H1 (cell line): Measurements from ENCODE around the gene MBD5. TPM values are rescaled to one million over a fixed set of nuclear protein-coding genes. Genes with fewer than 3 reads are reported as not detected.
A peak's percentile ranks its signal among the peaks of the same experiment; 100 is the strongest.

Experiments
- CTCF ChIA-PET: fragments of 300-600 bp; sonication (Branson Sonifier 250); formaldehyde crosslinking; loops from one replicate; lab custom pipeline; 2021; ENCODE audit not compliant: partially characterized antibody; lab: Charles Lee
- POLR2A ChIA-PET: fragments of 300-600 bp; sonication (Branson Sonifier 250); formaldehyde crosslinking; loops from one replicate; lab custom pipeline; 2021; ENCODE audit warnings: inconsistent platforms; ENCODE audit not compliant: partially characterized antibody; lab: Charles Lee
- DNase-seq, 2 experiments: peaks; one replicate each; pipeline versions ENCODE4 v3.0.0 to v3.0.0-alpha.2; 2010 to 2022; ENCODE audit warnings: low spot score in 2 of 2, low read depth in 1 of 2, mixed read lengths in 1 of 2
- FAIRE-seq: peaks from 2 replicates; lab custom pipeline; 2011; peaks lifted over from hg19 to GRCh38; lab: Jason Lieb, UNC
- H2AFZ ChIP-seq: 2 replicates; pipeline ENCODE4 v1.8.1; 2012; ENCODE audit warnings: low read length, inconsistent platforms
- H2AK5ac ChIP-seq: 2 replicates; pipeline ENCODE4 v1.6.1; 2013; ENCODE audit warnings: low read depth, low read length
- H2BK120ac ChIP-seq: replicated peaks from 2 replicates; pipeline ENCODE3; 2013; ENCODE audit warnings: low read depth, low read length, inconsistent platforms
- H2BK12ac ChIP-seq: 2 replicates; pipeline ENCODE4 v1.6.1; 2013; ENCODE audit warnings: low read depth, low read length
- H2BK15ac ChIP-seq: 2 replicates; pipeline ENCODE4 v1.6.1; 2013; ENCODE audit warnings: low read length
- H2BK20ac ChIP-seq: 2 replicates; pipeline ENCODE4 v1.6.1; 2013; ENCODE audit warnings: low read length
- H2BK5ac ChIP-seq: 2 replicates; pipeline ENCODE4 v1.6.1; 2013; ENCODE audit warnings: low read depth, low read length
- H3K14ac ChIP-seq: 2 replicates; pipeline ENCODE4 v1.6.1; 2013; ENCODE audit warnings: inconsistent platforms; ENCODE audit not compliant: insufficient read length
- H3K18ac ChIP-seq: 2 replicates; pipeline ENCODE4 v1.6.1; 2013; ENCODE audit warnings: low read length; ENCODE audit errors: extremely low read depth
- H3K23ac ChIP-seq: 2 replicates; pipeline ENCODE4 v1.6.1; 2013; ENCODE audit warnings: inconsistent platforms; ENCODE audit not compliant: insufficient read length
- H3K23me2 ChIP-seq: 2 replicates; pipeline ENCODE4 v1.6.1; 2013; ENCODE audit warnings: low read depth, low read length
- H3K27ac ChIP-seq: 2 replicates; pipeline ENCODE4 v1.6.1; 2011; ENCODE audit warnings: low read depth, low read length, inconsistent platforms
- H3K27me3 ChIP-seq, 4 experiments: replicated peaks in 1 of 4; 1 replicate in 1 of 4; 2 replicates in 3 of 4; pipeline versions ENCODE4 v1.6.1 to v1.8.1; 2011 to 2013; ENCODE audit warnings: low read length in 3 of 4, mild to moderate bottlenecking in 3 of 4, inconsistent platforms in 2 of 4, mixed read lengths in 2 of 4, moderate library complexity in 1 of 4; ENCODE audit not compliant: control insufficient read depth in 3 of 4, insufficient read depth in 3 of 4; ENCODE audit errors: extremely low read depth in 1 of 4
- H3K36me3 ChIP-seq, 4 experiments: 2 replicates each; pipeline versions ENCODE4 v1.6.1 to v1.8.1; 2011 to 2013; ENCODE audit warnings: mild to moderate bottlenecking in 4 of 4, low read length in 3 of 4, moderate library complexity in 2 of 4, control low read depth in 1 of 4, inconsistent platforms in 1 of 4; ENCODE audit not compliant: insufficient read depth in 4 of 4, control insufficient read depth in 2 of 4
- H3K4ac ChIP-seq: replicated peaks from 2 replicates; pipeline ENCODE3; 2013; ENCODE audit warnings: low read length, low read depth, mixed read lengths, inconsistent platforms; ENCODE audit not compliant: insufficient read length
- H3K4me1 ChIP-seq, 4 experiments: replicated peaks in 1 of 4; 1 replicate in 1 of 4; 2 replicates in 3 of 4; pipeline versions ENCODE4 v1.6.1 to v1.8.1; 2011 to 2013; ENCODE audit warnings: low read length in 3 of 4, inconsistent platforms in 2 of 4, mixed read lengths in 1 of 4; ENCODE audit not compliant: insufficient read depth in 4 of 4, control insufficient read depth in 3 of 4
- H3K4me2 ChIP-seq, 2 experiments: 2 replicates each; pipeline versions ENCODE4 v1.6.1 to v1.8.1; 2011 to 2013; ENCODE audit warnings: low read depth in 2 of 2, low read length in 2 of 2, control low read depth in 1 of 2, inconsistent platforms in 1 of 2, mild to moderate bottlenecking in 1 of 2; ENCODE audit not compliant: insufficient read depth in 1 of 2
- H3K4me3 ChIP-seq, 4 experiments: fragments of 200-600, 300-600 bp in 1 of 4; sonication (generic), shearing (Covaris generic), sonication (Bioruptor Twin) in 1 of 4; 2 replicates each; pipeline versions ENCODE4 v1.5.1 to v1.8.1; 2011 to 2016; ENCODE audit warnings: low read length in 4 of 4, low read depth in 3 of 4, control low read depth in 2 of 4, inconsistent platforms in 2 of 4, mild to moderate bottlenecking in 2 of 4, mixed read lengths in 1 of 4, moderate library complexity in 1 of 4; ENCODE audit not compliant: insufficient read depth in 2 of 4; ENCODE audit errors: extremely low read depth in 1 of 4
- H3K56ac ChIP-seq: replicated peaks from 2 replicates; pipeline ENCODE3; 2013; ENCODE audit warnings: low read depth, mild to moderate bottlenecking, mixed read lengths, low read length, inconsistent platforms; ENCODE audit not compliant: insufficient read length
- H3K79me1 ChIP-seq: 2 replicates; pipeline ENCODE4 v1.6.1; 2013; ENCODE audit warnings: low read depth, low read length, control low read depth
- H3K79me2 ChIP-seq, 2 experiments: 2 replicates each; pipeline versions ENCODE4 v1.6.1 to v1.8.1; 2012 to 2013; ENCODE audit warnings: low read length in 2 of 2, mild to moderate bottlenecking in 2 of 2, inconsistent platforms in 1 of 2; ENCODE audit not compliant: insufficient read depth in 2 of 2, control insufficient read depth in 1 of 2
- H3K9ac ChIP-seq, 4 experiments: replicated peaks in 1 of 4; 1 replicate in 1 of 4; 2 replicates in 3 of 4; pipeline versions ENCODE4 v1.6.1 to v1.8.1; 2011 to 2013; ENCODE audit warnings: low read depth in 3 of 4, low read length in 3 of 4, control low read depth in 2 of 4, mild to moderate bottlenecking in 2 of 4, moderate library complexity in 2 of 4, inconsistent platforms in 1 of 4; ENCODE audit errors: extremely low read depth in 1 of 4
- H3K9me3 ChIP-seq, 2 experiments: 2 replicates each; pipeline versions ENCODE4 v1.6.1 to v1.8.1; 2012 to 2013; ENCODE audit warnings: mild to moderate bottlenecking in 2 of 2, moderate library complexity in 2 of 2, control low read depth in 1 of 2, inconsistent platforms in 1 of 2, low read depth in 1 of 2, low read length in 1 of 2, mixed read lengths in 1 of 2; ENCODE audit not compliant: insufficient read depth in 2 of 2
- H4K20me1 ChIP-seq, 2 experiments: replicated peaks in 1 of 2; 2 replicates each; pipeline versions ENCODE3 to v1.8.1; 2011 to 2013; ENCODE audit warnings: inconsistent platforms in 2 of 2, low read length in 2 of 2, mild to moderate bottlenecking in 1 of 2; ENCODE audit not compliant: insufficient read depth in 2 of 2, control insufficient read depth in 1 of 2
- H4K5ac ChIP-seq: 2 replicates; pipeline ENCODE4 v1.6.1; 2013; ENCODE audit warnings: low read length, low read depth, mixed read lengths, inconsistent platforms; ENCODE audit not compliant: insufficient read length
- H4K8ac ChIP-seq: 2 replicates; pipeline ENCODE4 v1.8.0; 2013; ENCODE audit warnings: mild to moderate bottlenecking, moderate library complexity, low read length, inconsistent platforms; ENCODE audit not compliant: insufficient read depth; ENCODE audit errors: extremely low read depth
- H4K91ac ChIP-seq: replicated peaks from 2 replicates; pipeline ENCODE3; 2013; ENCODE audit warnings: low read length, mixed read lengths, inconsistent platforms; ENCODE audit not compliant: insufficient read length
- ASH2L ChIP-seq: fragments of 200-600, 300-600 bp; sonication (generic); IDR thresholded peaks from one replicate; pipeline ENCODE4 v1.7.1; 2017; ENCODE audit warnings: low read length
- BACH1 ChIP-seq: IDR thresholded peaks from 2 replicates; pipeline ENCODE4 v1.6.1; 2012; ENCODE audit warnings: low read length, improper control_type of control experiment
- BCL11A ChIP-seq, 2 experiments: IDR thresholded peaks; one replicate each; pipeline ENCODE4 v1.6.1; 2011; ENCODE audit warnings: low read depth in 2 of 2, low read length in 2 of 2, mild to moderate bottlenecking in 2 of 2
- BRCA1 ChIP-seq: IDR thresholded peaks from 2 replicates; pipeline ENCODE4 v1.6.1; 2012; ENCODE audit warnings: low read depth, low read length, improper control_type of control experiment
- HDAC6 ChIP-seq: IDR thresholded peaks from one replicate; pipeline ENCODE4 v1.7.1; 2012; ENCODE audit warnings: low read depth, mild to moderate bottlenecking, inconsistent platforms, low read length, moderate library complexity
- JUN ChIP-seq: IDR thresholded peaks from 2 replicates; pipeline ENCODE4 v1.6.1; 2011; ENCODE audit warnings: low read depth, mild to moderate bottlenecking, improper control_type of control experiment, low read length
- KDM5A ChIP-seq: fragments of 200-600 bp; IDR thresholded peaks from 2 replicates; pipeline ENCODE4 v1.7.1; 2012; ENCODE audit warnings: mild to moderate bottlenecking, low read length, inconsistent platforms, mixed read lengths
- POLR2A ChIP-seq, 2 experiments: IDR thresholded peaks; 1 replicate in 1 of 2; 2 replicates in 1 of 2; pipeline ENCODE4 v1.6.1; 2011; ENCODE audit warnings: low read depth in 2 of 2, low read length in 2 of 2, mild to moderate bottlenecking in 2 of 2; ENCODE audit errors: control extremely low read depth in 1 of 2
- POLR2AphosphoS5 ChIP-seq: IDR thresholded peaks from 2 replicates; pipeline ENCODE4 v1.6.1; 2011; ENCODE audit warnings: low read depth, low read length
- SIN3A ChIP-seq, 2 experiments: IDR thresholded peaks in 1 of 2; conservative IDR thresholded peaks in 1 of 2; 2 replicates each; pipeline ENCODE4 v1.6.1; 2011 to 2012; ENCODE audit warnings: low read length in 2 of 2, improper control_type of control experiment in 1 of 2, low read depth in 1 of 2, mild to moderate bottlenecking in 1 of 2
- SIX5 ChIP-seq: IDR thresholded peaks from 2 replicates; pipeline ENCODE4 v1.6.1; 2011; ENCODE audit warnings: mild to moderate bottlenecking, low read depth, low read length
- SP4 ChIP-seq: IDR thresholded peaks from 2 replicates; pipeline ENCODE4 v1.6.1; 2012; ENCODE audit warnings: low read length, inconsistent platforms
- SUZ12 ChIP-seq: fragments of 200-600 bp; sonication (generic); IDR thresholded peaks from 2 replicates; pipeline ENCODE4 v1.6.1; 2012; ENCODE audit warnings: mild to moderate bottlenecking, inconsistent platforms, low read length, moderate library complexity, mixed read lengths
- TBP ChIP-seq: IDR thresholded peaks from 2 replicates; pipeline ENCODE4 v1.6.1; 2011; ENCODE audit warnings: low read depth, low read length, improper control_type of control experiment
- TEAD4 ChIP-seq: IDR thresholded peaks from 2 replicates; pipeline ENCODE4 v1.6.1; 2012; ENCODE audit warnings: low read depth, low read length, inconsistent platforms, mixed read lengths
- WGBS, 2 experiments: shearing (Covaris generic) in 1 of 2; methylation state at CpG; one replicate each; pipeline versions ENCODE4 v1.1.6 to v1.1.7; 2013 to 2015; ENCODE audit warnings: low lambda C conversion rate in 2 of 2, mixed read lengths in 2 of 2, inconsistent platforms in 1 of 2, low coverage in 1 of 2, missing lambda C conversion rate in 1 of 2; ENCODE audit not compliant: insufficient replicate concordance in 2 of 2, insufficient coverage in 1 of 2, insufficient read length in 1 of 2; ENCODE audit errors: extremely low coverage in 1 of 2, missing lambda C conversion rate in 1 of 2; 5-methylcytosine and 5-hydroxymethylcytosine counted together
- polyA plus RNA-seq, 7 experiments: library from polyadenylated mRNA; depleted of rRNA in 3 of 7; stranded (reverse) in 5 of 7; unstranded in 2 of 7; fragments of >200 nt in 5 of 7; fragments of 200-250 nt in 2 of 7; gene quantifications; 1 replicate in 5 of 7; 2 replicates in 1 of 7; 4 replicates in 1 of 7; pipeline versions ENCODE4 v1.2.1 to v1.2.3, GENCODE V29; 2011 to 2013; ENCODE audit warnings: missing spikeins in 2 of 7, mixed read lengths in 2 of 7
- total RNA-seq: library from RNA; stranded (reverse); fragmentation: NEBNext Ultra II Directional; extraction: Animal tissue kit (Norgen Biotek cat#: 25700); gene quantifications from 2 replicates; pipeline ENCODE4 v1.2.1, GENCODE V29; 2021
- TF ChIP-seq, protein P1 (sequence below): IDR thresholded peaks from 2 replicates; pipeline ENCODE4 v1.6.1; 2011; ENCODE audit warnings: low read length, improper control_type of control experiment

The MBD5 gene
- total and polyA plus RNA-seq, 2 of the 8 experiments (the other 6 are each of a cell fraction or from before 2014, with no cell fraction given) = 9.7 to 29.4 TPM

GRCh38 chr2:148135705-148136104 lies 114.8 kb downstream of the MBD5 start:
- Histone ChIP-seq H2AFZ (no peak overlapping the region), H3K4me3 (no peak overlapping the region), H3K56ac (no peak overlapping the region), H3K18ac (no peak overlapping the region), H3K14ac (no peak overlapping the region), H4K5ac (no peak overlapping the region), H3K4ac (no peak overlapping the region), H3K4me2 (peak overlapping the region in 1 of 2 experiments; percentile 39; a peak in 1 of 4 replicates), H4K91ac (peak overlapping the region; percentile 54), H3K23ac (no peak overlapping the region), H3K79me1 (no peaks in the 10 kb centered on the region), H3K4me1 (peaks cover 2 to 6% (median 4%) of the 10 kb centered on the region in 4 experiments; a peak in 6 of 7 replicates), H3K27me3 (no peaks in the 10 kb centered on the region), H2BK5ac (no peak overlapping the region), H4K8ac (peak overlapping the region; percentile 85; the same call in 1 of the 2 replicates), H3K27ac (no peak overlapping the region), H3K9ac (no peak overlapping the region), H4K20me1 (no peaks in the 10 kb centered on the region), H2BK12ac (no peak overlapping the region), H3K9me3 (no peaks in the 10 kb centered on the region), H3K23me2 (no peaks in the 10 kb centered on the region), H2BK120ac (no peak overlapping the region), H3K79me2 (no peaks in the 10 kb centered on the region), H2AK5ac (no peak overlapping the region), H3K36me3 (no peaks in the 10 kb centered on the region), H2BK20ac (no peak overlapping the region), H2BK15ac (no peak overlapping the region)
- FAIRE-seq (no peak), DNase-seq (no peak)
- TF ChIP-seq HDAC6 (no peak), TEAD4 (no peak), JUN (no peak), SP4 (no peak), TBP (no peak), POLR2AphosphoS5 (no peak), BRCA1 (no peak), SIX5 (no peak), SUZ12 (no peak), ASH2L (no peak), KDM5A (no peak), POLR2A (IDR thresholded peaks at IDR 0.05; ENCODE audit: control extremely low read depth in 1 of 2, low read depth in 2 of 2, low read length in 2 of 2) (no peak), BCL11A (IDR thresholded peaks at IDR 0.05; ENCODE audit: low read depth in 2 of 2, low read length in 2 of 2) (no peak), SIN3A (conservative IDR thresholded peaks at IDR 0.05 in 1 of 2, IDR thresholded peaks at IDR 0.05 in 1 of 2; ENCODE audit: low read depth in 1 of 2, low read length in 2 of 2) (no peak), BACH1 (no peak)
- TF ChIP-seq, protein P1, sequence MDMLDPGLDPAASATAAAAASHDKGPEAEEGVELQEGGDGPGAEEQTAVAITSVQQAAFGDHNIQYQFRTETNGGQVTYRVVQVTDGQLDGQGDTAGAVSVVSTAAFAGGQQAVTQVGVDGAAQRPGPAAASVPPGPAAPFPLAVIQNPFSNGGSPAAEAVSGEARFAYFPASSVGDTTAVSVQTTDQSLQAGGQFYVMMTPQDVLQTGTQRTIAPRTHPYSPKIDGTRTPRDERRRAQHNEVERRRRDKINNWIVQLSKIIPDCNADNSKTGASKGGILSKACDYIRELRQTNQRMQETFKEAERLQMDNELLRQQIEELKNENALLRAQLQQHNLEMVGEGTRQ = no peak
- CTCF ChIA-PET = no interaction called here
- 87% methylated on average over 3 of the region's 3 CpGs; no CpG with 5 or more reads in 1 of the 2 experiments for WGBS, 2 experiments
- POLR2A ChIA-PET = no interaction called here
